A673 (cell line): ENCODE data around the gene NR0B2.

Experiments used
- EZH2 ChIP-seq: fragments of 200-600 bp; sonication (generic); IDR thresholded peaks from 2 replicates; pipeline ENCODE4 v1.6.1; 2017; ENCODE audit warnings: borderline replicate concordance, low read depth, mild to moderate bottlenecking, mixed read lengths, antibody characterized with exemption, low read length; ENCODE audit not compliant: poor library complexity, severe bottlenecking
- TF ChIP-seq, protein P1 (sequence below): fragments of 300-800, 200-600 bp; sonication (generic); conservative IDR thresholded peaks from 2 replicates; pipeline ENCODE4 v1.5.1; 2017; ENCODE audit warnings: low read depth, mild to moderate bottlenecking, antibody characterized with exemption, low read length, moderate library complexity, mixed read lengths

DNA sequence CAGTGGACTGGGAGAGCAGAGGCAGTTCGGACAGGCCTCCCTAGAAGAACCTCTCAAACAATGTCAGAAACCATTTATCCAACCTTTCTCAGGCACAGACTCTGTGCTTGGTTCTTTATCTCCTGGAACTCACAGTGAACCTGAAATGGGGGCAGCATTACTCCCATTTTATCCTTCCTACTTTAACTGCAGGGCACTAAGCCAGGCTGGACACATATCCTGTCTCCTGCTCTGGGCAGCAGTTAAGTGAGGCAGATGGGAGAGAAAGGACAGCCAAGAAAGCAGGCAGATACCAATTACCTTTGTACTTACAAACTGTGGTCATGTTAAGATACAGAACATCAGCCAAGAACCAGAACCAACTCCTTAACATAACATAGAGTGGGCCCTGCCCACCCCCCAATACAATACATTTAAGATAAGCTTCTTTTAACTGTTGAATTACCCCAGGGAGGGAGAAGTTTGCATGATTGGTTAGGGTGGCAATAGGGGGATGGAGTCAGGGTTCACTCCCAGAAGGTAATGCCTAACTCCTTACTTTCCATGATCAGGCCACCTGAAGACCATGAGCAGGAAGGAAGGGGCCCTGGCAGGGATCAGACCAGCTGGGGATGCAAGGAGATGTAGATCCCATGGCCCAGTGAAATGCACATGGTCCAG, 35.6 kb upstream of the NR0B2 start:
- TF ChIP-seq, protein P1, sequence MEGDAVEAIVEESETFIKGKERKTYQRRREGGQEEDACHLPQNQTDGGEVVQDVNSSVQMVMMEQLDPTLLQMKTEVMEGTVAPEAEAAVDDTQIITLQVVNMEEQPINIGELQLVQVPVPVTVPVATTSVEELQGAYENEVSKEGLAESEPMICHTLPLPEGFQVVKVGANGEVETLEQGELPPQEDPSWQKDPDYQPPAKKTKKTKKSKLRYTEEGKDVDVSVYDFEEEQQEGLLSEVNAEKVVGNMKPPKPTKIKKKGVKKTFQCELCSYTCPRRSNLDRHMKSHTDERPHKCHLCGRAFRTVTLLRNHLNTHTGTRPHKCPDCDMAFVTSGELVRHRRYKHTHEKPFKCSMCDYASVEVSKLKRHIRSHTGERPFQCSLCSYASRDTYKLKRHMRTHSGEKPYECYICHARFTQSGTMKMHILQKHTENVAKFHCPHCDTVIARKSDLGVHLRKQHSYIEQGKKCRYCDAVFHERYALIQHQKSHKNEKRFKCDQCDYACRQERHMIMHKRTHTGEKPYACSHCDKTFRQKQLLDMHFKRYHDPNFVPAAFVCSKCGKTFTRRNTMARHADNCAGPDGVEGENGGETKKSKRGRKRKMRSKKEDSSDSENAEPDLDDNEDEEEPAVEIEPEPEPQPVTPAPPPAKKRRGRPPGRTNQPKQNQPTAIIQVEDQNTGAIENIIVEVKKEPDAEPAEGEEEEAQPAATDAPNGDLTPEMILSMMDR, result no peak
- no peak for TF ChIP-seq EZH2
